ENCODE data around the gene RANBP3. TPM values are rescaled to one million over a fixed set of nuclear protein-coding genes. Genes with fewer than 3 reads are reported as not detected.

RANBP3 gene
- total and polyA plus RNA-seq, 2 of the 8 experiments (the other 6 are each of a cell fraction or from before 2014, with no cell fraction given): 95.4 to 122 TPM

DNA sequence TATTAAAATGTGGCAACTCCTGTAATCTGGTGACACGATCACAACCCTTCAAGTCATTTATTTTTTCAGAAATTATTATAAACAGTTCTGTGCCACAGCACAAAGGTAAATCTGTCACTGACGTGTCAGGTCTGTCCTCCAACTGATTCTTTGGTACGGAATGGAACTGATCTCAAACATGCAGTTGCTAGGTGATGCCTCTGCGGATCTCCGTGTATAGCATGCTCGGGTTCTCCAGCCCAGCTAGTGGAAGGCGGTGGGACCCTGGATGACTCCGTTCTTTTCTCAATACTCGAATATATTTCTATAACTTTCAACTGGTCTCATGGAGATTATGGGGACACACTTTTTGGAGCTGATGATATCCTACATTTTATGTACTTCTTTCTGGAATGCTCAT is 11.0 kb downstream of the RANBP3 start:
- Histone ChIP-seq H2BK12ac (ENCODE audit: low read depth, low read length) (no peak overlapping the region), H4K91ac (replicated peaks; ENCODE audit: insufficient read length, low read length) (no peak overlapping the region), H3K4me3 (ENCODE audit: extremely low read depth in 1 of 4, insufficient read depth in 2 of 4, low read depth in 3 of 4, low read length in 4 of 4) (no peak overlapping the region), H2BK120ac (replicated peaks; ENCODE audit: low read depth, low read length) (no peak overlapping the region), H3K56ac (replicated peaks; ENCODE audit: insufficient read length, low read depth, low read length) (no peak overlapping the region), H2AFZ (ENCODE audit: low read length) (no peak overlapping the region), H3K23me2 (ENCODE audit: low read depth, low read length) (no peaks in the 10 kb centered on the region), H4K5ac (ENCODE audit: insufficient read length, low read depth, low read length) (no peak overlapping the region), H2BK20ac (ENCODE audit: low read length) (no peak overlapping the region), H3K27me3 (replicated peaks in 1 of 4; ENCODE audit: control insufficient read depth in 3 of 4, extremely low read depth in 1 of 4, insufficient read depth in 3 of 4, low read length in 3 of 4) (no peaks in the 10 kb centered on the region), H2BK5ac (ENCODE audit: low read depth, low read length) (no peak overlapping the region), H4K20me1 (replicated peaks in 1 of 2; ENCODE audit: control insufficient read depth in 1 of 2, insufficient read depth in 2 of 2, low read length in 2 of 2) (peaks cover 46 to 69% of the 10 kb centered on the region in 2 experiments), H3K4ac (replicated peaks; ENCODE audit: insufficient read length, low read depth, low read length) (no peak overlapping the region), H3K4me1 (replicated peaks in 1 of 4; ENCODE audit: control insufficient read depth in 3 of 4, insufficient read depth in 4 of 4, low read length in 3 of 4) (peaks cover 12 to 21% (median 16%) of the 10 kb centered on the region in 4 experiments), H2AK5ac (ENCODE audit: low read depth, low read length) (no peak overlapping the region), H3K23ac (ENCODE audit: insufficient read length) (no peak overlapping the region), H3K14ac (ENCODE audit: insufficient read length) (no peak overlapping the region), H3K79me2 (ENCODE audit: control insufficient read depth in 1 of 2, insufficient read depth in 2 of 2, low read length in 2 of 2) (peaks cover 22 to 99% of the 10 kb centered on the region in 2 experiments), H2BK15ac (ENCODE audit: low read length) (no peak overlapping the region), H3K9me3 (ENCODE audit: insufficient read depth in 2 of 2, low read depth in 1 of 2, low read length in 1 of 2) (no peaks in the 10 kb centered on the region), H4K8ac (ENCODE audit: extremely low read depth, insufficient read depth, low read length) (no peak overlapping the region), H3K79me1 (ENCODE audit: low read depth, low read length) (peaks cover 57% of the 10 kb centered on the region), H3K9ac (replicated peaks in 1 of 4; ENCODE audit: extremely low read depth in 1 of 4, low read depth in 3 of 4, low read length in 3 of 4) (no peak overlapping the region), H3K18ac (ENCODE audit: extremely low read depth, low read length) (no peak overlapping the region), H3K27ac (ENCODE audit: low read depth, low read length) (no peak overlapping the region), H3K36me3 (ENCODE audit: control insufficient read depth in 2 of 4, insufficient read depth in 4 of 4, low read length in 3 of 4) (no peaks in the 10 kb centered on the region), H3K4me2 (ENCODE audit: insufficient read depth in 1 of 2, low read depth in 2 of 2, low read length in 2 of 2) (no peak overlapping the region)
- ChIA-PET CTCF (ENCODE audit: partially characterized antibody) (interaction anchor here (0.5 to 3.9 kb wide), 14 partner anchors 10 to 472 kb away, joined by 3 to 48 read pairs (median 12); partner anchors contain the start of gene RANBP3), POLR2A (ENCODE audit: partially characterized antibody) (interaction anchor here (0.6 to 0.8 kb wide), 2 partner anchors 10 to 11 kb away, joined by 3 read pairs; no protein-coding TSS in a partner anchor)
- WGBS, 2 experiments (ENCODE audit: extremely low coverage in 1 of 2, insufficient coverage in 1 of 2, insufficient read length in 1 of 2, insufficient replicate concordance in 2 of 2, low coverage in 1 of 2, low lambda C conversion rate in 2 of 2, missing lambda C conversion rate in 1 of 2): 88% methylated on average over 9 of the region's 9 CpGs; no CpG with 5 or more reads in 1 of the 2 experiments
- DNase-seq (ENCODE audit: low read depth in 1 of 2, low spot score in 2 of 2) (no peak), FAIRE-seq (no peak)
- TF ChIP-seq SIRT6 (IDR thresholded peaks at IDR 0.05; ENCODE audit: low read length) (no peak), GTF2F1 (IDR thresholded peaks at IDR 0.05; ENCODE audit: borderline replicate concordance, low read depth, low read length) (no peak), MAX (IDR thresholded peaks at IDR 0.05) (no peak), CTBP2 (IDR thresholded peaks at IDR 0.05; ENCODE audit: borderline replicate concordance, insufficient read depth, insufficient read length, low read length) (no peak), USF2 (IDR thresholded peaks at IDR 0.05; ENCODE audit: low read length) (no peak), PHF8 (conservative IDR thresholded peaks at IDR 0.05; ENCODE audit: low read depth, low read length) (no peak), CBX8 (IDR thresholded peaks at IDR 0.05; ENCODE audit: borderline replicate concordance, low read depth, low read length) (no peak), RAD21 (IDR thresholded peaks at IDR 0.05 in 1 of 2, conservative IDR thresholded peaks at IDR 0.05 in 1 of 2; ENCODE audit: low read depth in 2 of 2, low read length in 2 of 2) (no peak), SIX5 (IDR thresholded peaks at IDR 0.05; ENCODE audit: low read depth, low read length) (no peak), CHD1 (IDR thresholded peaks at IDR 0.05; ENCODE audit: low read depth, low read length) (no peak), POU5F1 (IDR thresholded peaks at IDR 0.05; ENCODE audit: low read depth, low read length) (no peak)

Data from H1 (cell line).